DMS79 treated with DMSO at 0.1 percent for 48 hours (cell line): Measurements from ENCODE around the gene MGRN1.
A peak's percentile ranks its signal among the peaks of the same experiment; 100 is the strongest.

Source experiments
- DNase-seq: peaks from one replicate; lab custom pipeline; 2025; lab: John Stamatoyannopoulos, UW

MGRN1 gene

GRCh38 chr16:4675864-4676786 is 51.5 kb downstream of the MGRN1 start:
- no peak for DNase-seq

DNA sequence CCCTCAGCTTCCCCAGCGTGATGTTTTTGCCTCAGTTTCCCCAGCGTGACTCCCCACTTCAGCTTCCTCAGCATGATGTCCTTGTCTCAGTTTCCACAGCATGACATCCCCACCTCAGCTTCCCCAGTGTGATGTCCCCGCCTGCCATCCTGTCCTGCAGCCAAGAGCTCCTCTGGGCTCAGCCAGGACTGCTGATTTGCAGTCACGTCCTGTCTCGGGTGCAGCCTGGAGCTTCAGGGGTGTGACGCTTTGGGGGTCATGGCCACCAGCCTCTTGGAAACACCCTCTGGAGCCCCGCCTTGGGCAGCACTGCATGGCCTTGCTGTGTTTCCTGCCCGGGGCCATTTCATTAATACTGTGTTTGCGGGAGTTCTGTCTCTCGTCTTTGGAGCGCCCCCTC is 52.2 kb downstream of the MGRN1 start:
- no peak for DNase-seq

DNA sequence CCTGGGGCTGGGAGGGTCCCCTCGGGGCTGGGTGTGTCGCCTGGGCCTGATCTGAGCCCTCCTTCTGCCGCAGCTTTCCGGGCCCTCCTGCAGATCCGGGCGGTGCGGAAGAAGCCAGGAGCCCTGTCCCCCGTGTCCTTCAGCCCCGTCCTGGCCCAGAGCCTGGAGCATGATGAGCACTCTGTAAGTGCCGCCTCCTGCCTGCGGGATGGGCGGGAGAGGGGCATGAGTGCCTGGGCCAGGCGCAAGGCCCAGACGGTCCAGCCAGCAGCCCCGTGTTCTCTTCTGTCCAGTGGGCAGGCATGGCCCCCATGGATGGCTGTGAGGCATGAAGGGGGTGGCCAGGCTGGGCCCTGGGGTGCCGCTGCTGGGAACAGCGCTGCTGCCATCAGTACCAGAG is 52.8 kb downstream of the MGRN1 start:
- no peak for DNase-seq

DNA sequence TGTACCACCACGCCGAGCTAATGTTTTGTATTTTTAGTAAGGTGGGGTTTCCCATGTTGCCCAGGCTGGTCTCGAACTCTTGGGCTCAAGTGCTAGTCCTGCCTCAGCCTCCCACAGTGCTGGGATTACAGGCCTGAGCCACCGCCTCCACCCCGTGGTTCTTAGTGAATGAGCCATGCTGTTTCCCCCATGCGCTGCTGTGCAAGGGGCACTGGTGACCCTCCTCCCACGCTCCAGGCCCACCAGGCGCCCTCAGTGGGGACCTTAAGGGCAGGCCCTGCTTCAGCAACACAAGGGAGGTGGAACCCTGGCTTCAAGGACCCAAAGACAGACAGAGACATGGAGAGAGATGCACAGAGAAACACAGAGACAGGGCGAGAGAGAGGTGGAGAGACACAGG is 53.4 kb downstream of the MGRN1 start:
- DNase-seq, result no peak

DNA sequence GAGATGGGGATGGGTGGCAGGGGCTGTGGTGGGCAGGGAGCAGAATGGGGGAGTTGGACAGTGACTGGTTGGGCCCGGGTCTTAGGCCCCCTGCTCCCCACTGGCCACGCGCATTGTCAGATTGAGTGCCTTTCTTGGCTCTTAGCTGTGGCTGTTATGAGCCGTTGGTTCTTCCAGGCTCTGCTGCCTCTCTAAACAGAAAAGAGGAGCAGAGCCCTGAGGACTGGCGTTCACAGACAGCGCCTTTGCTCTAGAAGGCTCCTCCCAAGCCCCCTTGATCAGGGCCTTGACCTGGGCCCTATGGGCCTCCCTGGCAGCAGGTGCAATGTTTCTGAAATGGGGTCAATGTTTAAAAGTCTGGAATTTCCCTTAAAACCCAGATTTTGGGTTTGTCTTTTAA is 54.0 kb downstream of the MGRN1 start:
- peak; percentile 26 for DNase-seq

DNA sequence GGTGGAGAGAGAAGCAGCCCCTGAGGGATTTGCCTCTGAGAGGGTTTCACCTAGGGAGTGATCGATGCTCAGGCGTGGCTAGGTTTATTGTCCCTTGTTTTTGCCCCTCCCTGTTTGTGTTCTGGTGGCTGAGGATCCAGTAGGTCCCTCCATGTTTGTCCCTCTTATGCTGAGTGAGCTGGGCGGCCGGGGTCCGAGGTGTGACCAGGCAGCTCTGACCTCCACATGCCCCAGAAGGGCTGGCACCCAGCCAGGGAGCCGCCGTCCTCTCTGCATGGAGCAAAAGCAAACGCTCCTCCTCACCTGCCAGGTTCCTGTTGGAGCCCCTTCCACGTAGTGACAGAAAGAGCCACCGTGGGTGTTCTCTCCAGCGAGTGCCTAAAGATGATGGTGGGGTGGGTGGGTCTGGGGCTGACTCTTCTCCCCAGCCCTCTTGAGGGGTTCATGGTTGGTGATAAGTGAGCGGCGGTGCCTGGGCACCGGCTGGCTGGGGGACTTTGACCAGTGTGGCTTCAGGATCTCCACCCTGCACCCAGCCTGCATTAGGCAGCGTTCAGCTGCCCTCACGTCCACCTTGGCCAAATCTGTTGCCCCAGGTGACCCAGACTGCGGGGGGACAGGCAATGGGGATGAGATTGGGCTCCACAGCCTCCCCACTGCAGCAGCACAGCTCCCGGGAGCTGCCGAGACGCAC is 54.7 kb downstream of the MGRN1 start:
- peak; percentile 37 for DNase-seq

- DNase-seq, result peak; percentile 51
Measured at GRCh38 chr16:4679850-4680636, 55.4 kb downstream of the MGRN1 start.

DNA sequence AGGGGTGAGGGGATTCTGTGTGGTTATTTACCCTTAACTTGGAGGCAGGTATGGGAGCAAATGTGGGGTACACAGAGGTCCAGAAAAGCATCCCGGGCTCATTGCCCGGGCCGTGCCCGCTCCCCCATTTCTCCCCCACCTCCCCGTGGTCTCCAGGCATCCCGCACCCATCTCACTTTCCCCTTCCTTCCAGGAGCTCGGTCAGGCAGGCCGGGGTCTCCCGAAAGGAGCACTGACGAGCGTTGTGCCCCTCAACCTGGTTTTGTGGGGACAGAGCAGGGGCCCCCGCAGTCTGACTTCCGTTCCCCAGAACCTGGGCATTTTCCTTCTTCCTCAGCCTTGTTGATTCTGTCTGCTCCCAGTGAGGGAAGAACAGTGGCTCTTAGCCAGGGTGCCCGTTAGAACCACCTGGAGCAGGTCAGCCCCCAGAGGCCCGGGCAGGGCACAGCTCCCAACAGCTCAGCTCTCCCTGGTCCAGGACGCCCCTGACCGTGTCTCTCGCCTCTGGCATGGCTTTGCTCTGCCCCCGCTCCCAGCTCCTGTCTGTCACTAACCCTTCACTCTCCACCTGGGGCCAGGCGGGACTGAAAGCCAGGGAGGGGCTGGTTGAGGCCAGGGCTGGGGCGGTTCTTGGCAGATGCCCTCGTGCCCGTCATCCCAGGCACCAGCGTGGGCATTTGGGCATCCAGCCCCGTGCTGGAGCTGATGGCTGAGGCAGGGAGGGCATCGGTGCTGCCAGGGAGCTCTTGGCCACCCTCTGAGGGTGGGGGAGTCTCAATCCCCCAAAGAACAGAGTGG is 56.2 kb downstream of the MGRN1 start:
- peak; percentile 60 for DNase-seq

DNA sequence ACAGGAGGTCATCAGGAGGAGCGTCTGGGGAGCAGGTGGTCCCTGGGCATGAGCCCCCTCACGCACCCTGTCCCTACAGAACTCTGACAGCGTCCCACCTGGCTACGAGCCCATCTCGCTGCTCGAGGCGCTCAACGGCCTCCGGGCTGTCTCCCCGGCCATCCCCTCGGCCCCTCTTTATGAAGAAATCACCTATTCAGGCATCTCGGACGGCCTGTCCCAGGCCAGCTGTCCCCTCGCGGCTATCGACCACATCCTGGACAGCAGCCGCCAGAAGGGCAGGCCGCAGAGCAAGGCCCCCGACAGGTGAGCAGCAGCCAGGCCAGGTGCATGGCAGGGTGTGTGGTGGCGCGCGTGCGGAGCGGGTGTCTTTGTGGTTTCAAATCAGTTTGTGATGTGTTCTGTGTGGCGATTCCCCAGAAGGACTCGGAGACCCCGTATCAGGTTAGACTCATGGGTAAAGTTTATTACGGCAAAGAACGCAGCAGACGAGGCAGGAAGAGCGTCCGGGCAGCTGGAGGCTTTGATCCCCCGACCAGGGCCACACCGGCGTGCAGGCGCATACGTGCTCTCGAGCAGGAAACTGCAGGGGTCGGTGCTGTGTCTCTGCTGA is 57.0 kb downstream of the MGRN1 start:
- no peak for DNase-seq

GRCh38 chr16:4682084-4682591 is 57.5 kb downstream of the MGRN1 start:
- peak; percentile 12 for DNase-seq

- peak; percentile 31 for DNase-seq
Measured at GRCh38 chr16:4682616-4683254, 58.1 kb downstream of the MGRN1 start.

GRCh38 chr16:4683255-4684057 is 58.8 kb downstream of the MGRN1 start:
- no peak for DNase-seq

DNA sequence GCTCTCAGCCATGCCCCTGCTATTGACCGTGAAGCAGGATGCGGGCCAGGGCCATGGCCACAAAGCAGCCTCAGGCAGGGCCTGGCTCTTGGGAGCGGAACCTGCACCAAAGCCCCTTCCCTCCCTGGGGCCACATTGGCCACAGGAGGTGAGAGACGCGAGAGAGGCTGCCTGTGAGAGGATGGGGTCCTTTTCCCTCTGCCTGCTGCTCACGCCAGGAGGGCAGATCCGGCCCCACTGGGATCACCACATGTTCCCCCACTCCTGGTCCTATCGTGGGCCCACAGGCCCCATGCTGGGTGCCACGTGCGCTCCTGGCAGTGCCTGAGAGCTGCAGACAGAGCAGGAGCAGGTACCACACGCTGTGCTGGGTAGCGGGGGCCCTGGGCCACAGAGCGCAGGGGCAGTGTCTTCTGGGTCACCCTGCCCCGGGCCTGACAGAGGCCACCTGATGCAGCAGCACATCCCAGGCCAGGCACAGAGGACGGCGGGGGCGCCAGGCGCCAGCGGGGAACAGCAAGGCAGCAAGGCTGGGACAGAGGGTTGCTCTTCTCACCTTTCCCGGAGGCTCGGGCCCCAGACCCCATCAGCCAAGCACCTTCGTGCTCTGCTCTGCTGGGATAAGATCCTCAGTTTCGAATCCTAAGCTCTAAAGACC is 59.6 kb downstream of the MGRN1 start:
- DNase-seq, result no peak

DNA sequence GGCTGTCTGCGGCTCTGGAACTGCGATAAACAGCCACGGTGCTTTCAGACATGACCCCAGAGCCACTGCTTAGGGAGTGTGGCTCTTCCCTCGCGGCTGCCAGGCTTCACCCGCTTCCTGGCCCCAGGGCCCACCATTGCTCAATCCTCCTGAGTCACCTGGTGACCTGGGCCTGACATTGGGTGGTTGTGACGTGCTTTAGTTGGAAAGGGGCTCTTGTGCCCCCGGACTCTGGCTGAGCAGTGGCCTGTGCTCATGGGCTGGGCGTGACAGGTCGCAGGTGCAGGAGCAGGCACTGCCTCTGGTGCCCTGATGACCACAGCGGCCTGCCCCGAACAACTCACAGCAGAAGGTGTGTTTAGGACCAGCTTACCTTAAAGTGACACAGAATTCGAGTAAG is 60.1 kb downstream of the MGRN1 start:
- DNase-seq, result no peak

GRCh38 chr16:4685292-4685691 is 60.7 kb downstream of the MGRN1 start:
- DNase-seq, result no peak

GRCh38 chr16:4685776-4686496 is 61.3 kb downstream of the MGRN1 start:
- no peak for DNase-seq

DNA sequence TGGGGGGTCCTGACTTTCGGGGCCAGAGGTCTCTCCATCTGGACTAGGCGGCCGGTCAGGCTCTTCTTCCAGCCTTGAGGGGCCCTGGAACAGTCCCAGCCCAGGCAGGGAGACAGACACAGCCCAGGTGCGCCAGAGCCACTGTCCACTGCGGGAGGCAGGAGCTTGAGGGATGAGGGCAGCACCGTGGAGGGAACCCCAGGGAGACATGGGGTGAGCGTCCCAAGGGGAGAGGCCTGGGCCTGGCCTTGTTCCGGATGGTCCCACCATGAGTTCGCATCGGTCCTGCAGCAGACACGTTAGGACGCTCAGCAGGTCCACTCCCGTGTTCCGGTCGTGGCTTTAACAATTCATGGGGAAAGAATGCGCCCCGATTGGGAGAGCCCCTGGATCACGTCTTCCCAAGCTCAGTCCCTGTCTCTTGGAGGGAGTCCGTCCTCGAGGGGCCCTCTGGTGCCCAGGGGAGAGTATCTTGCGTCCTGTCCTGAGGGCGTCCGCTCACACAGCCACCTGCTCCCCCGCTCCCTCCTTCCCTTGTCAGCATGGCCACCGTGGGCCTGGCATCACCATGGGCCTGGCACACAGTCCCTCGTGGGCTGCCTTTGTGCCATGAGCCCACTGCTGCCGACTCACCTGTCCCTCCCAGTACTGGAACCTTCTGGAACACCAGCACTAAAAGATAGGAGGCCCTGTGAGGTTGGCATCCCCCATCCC is 62.0 kb downstream of the MGRN1 start:
- DNase-seq, result no peak

- no peak for DNase-seq
Measured at GRCh38 chr16:4687416-4687815, 62.8 kb downstream of the MGRN1 start.
